ENCODE data around the gene SINHCAF. TPM values are rescaled to one million over a fixed set of nuclear protein-coding genes. Genes with fewer than 3 reads are reported as not detected.

Gene SINHCAF
- total and polyA plus RNA-seq, 9 of the 15 experiments (the other 6 are each of a cell fraction or from before 2014, with no cell fraction given) = 73.2 to 185 (median 110) TPM

DNA sequence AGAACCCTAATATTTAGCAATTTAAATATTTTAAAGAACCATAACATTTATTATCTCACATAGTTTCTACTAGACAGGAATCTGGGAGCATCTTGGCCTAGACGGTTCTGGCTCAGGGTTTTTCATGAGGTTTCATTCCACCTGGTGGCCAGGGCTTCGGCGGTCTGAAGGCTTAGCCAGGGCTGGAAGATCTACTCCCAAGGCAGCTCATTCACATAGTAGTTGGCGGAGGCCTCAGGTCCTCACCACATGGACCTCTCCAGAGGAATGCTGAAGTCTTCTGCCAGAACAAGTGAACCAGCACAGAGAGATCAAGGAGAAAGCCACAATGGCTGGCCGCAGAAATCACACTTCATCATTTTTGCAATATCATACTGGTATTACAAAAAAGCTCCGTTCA, 68.2 kb downstream of the SINHCAF start:
- H3K4me3 ChIP-seq = no peak overlapping the region
- no peak for ATAC-seq
- TF ChIP-seq CXXC5 (CRISPR knock-in tag; IDR thresholded peaks at IDR 0.05) (no peak), ZNF316 (IDR thresholded peaks at IDR 0.05) (no peak), HCFC1 (IDR thresholded peaks at IDR 0.05; ENCODE audit: low read depth, low read length) (no peak), HDAC3 (IDR thresholded peaks at IDR 0.05; ENCODE audit: borderline replicate concordance, partially characterized antibody) (no peak), ZBTB7A (IDR thresholded peaks at IDR 0.05; ENCODE audit: borderline replicate concordance, control insufficient read depth, low read depth, low read length) (no peak), TGIF2 (CRISPR knock-in tag; IDR thresholded peaks at IDR 0.05) (no peak), LCOR (CRISPR knock-in tag; IDR thresholded peaks at IDR 0.05) (no peak), SUPT5H (IDR thresholded peaks at IDR 0.05) (no peak), HNRNPL (IDR thresholded peaks at IDR 0.05; ENCODE audit: low read depth, low read length) (no peak), SIN3A (IDR thresholded peaks at IDR 0.05; ENCODE audit: borderline replicate concordance in 2 of 2, control insufficient read depth in 1 of 2, low read depth in 2 of 2, low read length in 2 of 2) (no peak), KDM5B (IDR thresholded peaks at IDR 0.05; ENCODE audit: insufficient replicate concordance, low read depth, low read length) (no peak), HDAC8 (tag; IDR thresholded peaks at IDR 0.05) (no peak), ZNF444 (CRISPR knock-in tag; IDR thresholded peaks at IDR 0.05) (no peak), ZBED1 (IDR thresholded peaks at IDR 0.05) (no peak)
- TF ChIP-seq, protein P1, sequence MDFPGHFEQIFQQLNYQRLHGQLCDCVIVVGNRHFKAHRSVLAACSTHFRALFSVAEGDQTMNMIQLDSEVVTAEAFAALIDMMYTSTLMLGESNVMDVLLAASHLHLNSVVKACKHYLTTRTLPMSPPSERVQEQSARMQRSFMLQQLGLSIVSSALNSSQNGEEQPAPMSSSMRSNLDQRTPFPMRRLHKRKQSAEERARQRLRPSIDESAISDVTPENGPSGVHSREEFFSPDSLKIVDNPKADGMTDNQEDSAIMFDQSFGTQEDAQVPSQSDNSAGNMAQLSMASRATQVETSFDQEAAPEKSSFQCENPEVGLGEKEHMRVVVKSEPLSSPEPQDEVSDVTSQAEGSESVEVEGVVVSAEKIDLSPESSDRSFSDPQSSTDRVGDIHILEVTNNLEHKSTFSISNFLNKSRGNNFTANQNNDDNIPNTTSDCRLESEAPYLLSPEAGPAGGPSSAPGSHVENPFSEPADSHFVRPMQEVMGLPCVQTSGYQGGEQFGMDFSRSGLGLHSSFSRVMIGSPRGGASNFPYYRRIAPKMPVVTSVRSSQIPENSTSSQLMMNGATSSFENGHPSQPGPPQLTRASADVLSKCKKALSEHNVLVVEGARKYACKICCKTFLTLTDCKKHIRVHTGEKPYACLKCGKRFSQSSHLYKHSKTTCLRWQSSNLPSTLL (IDR thresholded peaks at IDR 0.05) = no peak
- TF ChIP-seq, protein P2, sequence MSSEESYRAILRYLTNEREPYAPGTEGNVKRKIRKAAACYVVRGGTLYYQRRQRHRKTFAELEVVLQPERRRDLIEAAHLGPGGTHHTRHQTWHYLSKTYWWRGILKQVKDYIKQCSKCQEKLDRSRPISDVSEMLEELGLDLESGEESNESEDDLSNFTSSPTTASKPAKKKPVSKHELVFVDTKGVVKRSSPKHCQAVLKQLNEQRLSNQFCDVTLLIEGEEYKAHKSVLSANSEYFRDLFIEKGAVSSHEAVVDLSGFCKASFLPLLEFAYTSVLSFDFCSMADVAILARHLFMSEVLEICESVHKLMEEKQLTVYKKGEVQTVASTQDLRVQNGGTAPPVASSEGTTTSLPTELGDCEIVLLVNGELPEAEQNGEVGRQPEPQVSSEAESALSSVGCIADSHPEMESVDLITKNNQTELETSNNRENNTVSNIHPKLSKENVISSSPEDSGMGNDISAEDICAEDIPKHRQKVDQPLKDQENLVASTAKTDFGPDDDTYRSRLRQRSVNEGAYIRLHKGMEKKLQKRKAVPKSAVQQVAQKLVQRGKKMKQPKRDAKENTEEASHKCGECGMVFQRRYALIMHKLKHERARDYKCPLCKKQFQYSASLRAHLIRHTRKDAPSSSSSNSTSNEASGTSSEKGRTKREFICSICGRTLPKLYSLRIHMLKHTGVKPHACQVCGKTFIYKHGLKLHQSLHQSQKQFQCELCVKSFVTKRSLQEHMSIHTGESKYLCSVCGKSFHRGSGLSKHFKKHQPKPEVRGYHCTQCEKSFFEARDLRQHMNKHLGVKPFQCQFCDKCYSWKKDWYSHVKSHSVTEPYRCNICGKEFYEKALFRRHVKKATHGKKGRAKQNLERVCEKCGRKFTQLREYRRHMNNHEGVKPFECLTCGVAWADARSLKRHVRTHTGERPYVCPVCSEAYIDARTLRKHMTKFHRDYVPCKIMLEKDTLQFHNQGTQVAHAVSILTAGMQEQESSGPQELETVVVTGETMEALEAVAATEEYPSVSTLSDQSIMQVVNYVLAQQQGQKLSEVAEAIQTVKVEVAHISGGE (CRISPR knock-in tag; IDR thresholded peaks at IDR 0.05) = no peak
- DNase-seq (ENCODE audit: extremely low read depth in 1 of 4, low spot score in 3 of 4) = no peak
- H3K9me1 ChIP-seq (ENCODE audit: control insufficient read depth, insufficient read depth, low read length) = no peaks in the 10 kb centered on the region
- no peak overlapping the region for H3K4me2 ChIP-seq (ENCODE audit: insufficient read depth, low read length)
- ChIA-PET CTCF (ENCODE audit: low intra/inter-chr PET ratio) (interaction anchor here (0.9 kb wide), 1 partner anchor 12 kb away, joined by 3 read pairs; no protein-coding TSS in a partner anchor), POLR2A (interaction anchor here (0.8 kb wide), 1 partner anchor 262 kb away, joined by 3 read pairs; no protein-coding TSS in a partner anchor)
- H2AFZ ChIP-seq (ENCODE audit: low read depth, low read length) = no peak overlapping the region
- in situ Hi-C loops (cut with MboI) = no loop called here
- H4K20me1 ChIP-seq (replicated peaks; ENCODE audit: control insufficient read depth, insufficient read depth, low read length) = no peaks in the 10 kb centered on the region
- no TSS peak for BruUV-seq (replicated peaks)
- H3K4me1 ChIP-seq (replicated peaks in 1 of 2; ENCODE audit: control insufficient read depth in 2 of 2, insufficient read depth in 2 of 2, low read length in 2 of 2) = peaks cover 0 to 3% of the 10 kb centered on the region in 2 experiments; a peak in 1 of 5 replicates
- no peaks in the 10 kb centered on the region for H3K79me2 ChIP-seq (ENCODE audit: control insufficient read depth, insufficient read depth, low read length)
- no peaks in the 10 kb centered on the region for H3K9me3 ChIP-seq (replicated peaks; ENCODE audit: control insufficient read depth, insufficient read depth, low read depth, low read length)
- H3K9ac ChIP-seq (ENCODE audit: insufficient read depth in 1 of 2, low read depth in 2 of 2, low read length in 2 of 2) = no peak overlapping the region
- FAIRE-seq = no peak
- peaks cover 5 to 11% of the 10 kb centered on the region in 2 experiments; a peak in 3 of 5 replicates for H3K27me3 ChIP-seq (ENCODE audit: control insufficient read depth in 2 of 2, insufficient read depth in 2 of 2, low read length in 2 of 2)
- H3K36me3 ChIP-seq (ENCODE audit: control insufficient read depth, insufficient read depth, low read length) = no peaks in the 10 kb centered on the region
- 11% methylated on average over 6 of the region's 6 CpGs for WGBS (ENCODE audit: insufficient coverage, low coverage, missing lambda C conversion rate)
- H3K27ac ChIP-seq (ENCODE audit: extremely low read depth, low read depth, low read length) = no peak overlapping the region
- intact Hi-C loops (cut with micrococcal nuclease) = no loop called here

Data from K562 (cell line).